Neuronal stem cell (in vitro differentiated cells): Measurements from ENCODE around the gene GTF2H1.
"Not testable (repeated sequence)": the region's sequence is repeated elsewhere in the genome, so short reads cannot be mapped to it uniquely, and the experiment has no call there.

ENCODE experiments used
- DNase-seq: peaks from one replicate; pipeline ENCODE4 v3.0.0-alpha.2; 2013; ENCODE audit warnings: low spot score
- H2AFZ ChIP-seq: one replicate; pipeline ENCODE4 v1.6.1; 2013; ENCODE audit warnings: mild to moderate bottlenecking, low read length, inconsistent platforms
- H2AK5ac ChIP-seq: 2 replicates; pipeline ENCODE4 v1.6.1; 2013; ENCODE audit warnings: low read depth, mild to moderate bottlenecking, inconsistent platforms, low read length, moderate library complexity, mixed read lengths
- H2BK120ac ChIP-seq: 2 replicates; pipeline ENCODE4 v1.6.1; 2013; ENCODE audit warnings: low read depth, mild to moderate bottlenecking, inconsistent platforms, low read length, moderate library complexity, mixed read lengths
- H2BK12ac ChIP-seq: one replicate; pipeline ENCODE4 v1.6.1; 2013; ENCODE audit warnings: low read length, inconsistent platforms
- H2BK15ac ChIP-seq: 2 replicates; pipeline ENCODE4 v1.6.1; 2013; ENCODE audit warnings: mild to moderate bottlenecking, low read length, inconsistent platforms, mixed read lengths
- H2BK5ac ChIP-seq: one replicate; pipeline ENCODE4 v1.6.1; 2013; ENCODE audit warnings: inconsistent platforms, mild to moderate bottlenecking, low read length, moderate library complexity
- H3K14ac ChIP-seq: one replicate; pipeline ENCODE4 v1.6.1; 2013; ENCODE audit warnings: low read length, inconsistent platforms
- H3K18ac ChIP-seq: 2 replicates; pipeline ENCODE4 v1.6.1; 2013; ENCODE audit warnings: low read length, inconsistent platforms
- H3K23ac ChIP-seq: 2 replicates; pipeline ENCODE4 v1.6.1; 2013; ENCODE audit warnings: low read depth, mild to moderate bottlenecking, mixed read lengths, low read length, inconsistent platforms; ENCODE audit not compliant: poor library complexity
- H3K27ac ChIP-seq: replicated peaks from 3 replicates; pipeline ENCODE4 v1.5.1; 2013; ENCODE audit warnings: low read length, inconsistent platforms
- H3K27me3 ChIP-seq, 3 experiments: 2 replicates each; pipeline ENCODE4 v1.6.1; 2013; ENCODE audit warnings: low read length in 3 of 3, mild to moderate bottlenecking in 2 of 3, inconsistent platforms in 1 of 3, low read depth in 1 of 3, mixed read lengths in 1 of 3, moderate library complexity in 1 of 3; ENCODE audit not compliant: control insufficient read depth in 3 of 3, insufficient read depth in 3 of 3
- H3K36me3 ChIP-seq, 2 donors: replicated peaks in 1 of 2; 2 replicates each; pipeline ENCODE4 v1.6.1; 2013; ENCODE audit warnings: low read length in 2 of 2; ENCODE audit not compliant: control insufficient read depth in 2 of 2, insufficient read depth in 2 of 2
- H3K4ac ChIP-seq: 2 replicates; pipeline ENCODE4 v1.6.1; 2013; ENCODE audit warnings: inconsistent platforms, mild to moderate bottlenecking, low read length, moderate library complexity
- H3K4me1 ChIP-seq, 2 donors: 1 replicate in 1 of 2; 2 replicates in 1 of 2; pipeline ENCODE4 v1.6.1; 2013; ENCODE audit warnings: low read length in 2 of 2, low read depth in 1 of 2; ENCODE audit not compliant: control insufficient read depth in 2 of 2, insufficient read depth in 1 of 2
- H3K4me2 ChIP-seq: one replicate; pipeline ENCODE4 v1.6.1; 2013; ENCODE audit warnings: mild to moderate bottlenecking, low read length, inconsistent platforms; ENCODE audit not compliant: insufficient read depth, poor library complexity, severe bottlenecking
- H3K4me3 ChIP-seq, 2 donors: 2 replicates each; pipeline ENCODE4 v1.5.1; 2013; ENCODE audit warnings: low read length in 2 of 2, mild to moderate bottlenecking in 2 of 2, inconsistent platforms in 1 of 2, moderate library complexity in 1 of 2
- H3K79me1 ChIP-seq: one replicate; pipeline ENCODE4 v1.6.1; 2013; ENCODE audit warnings: low read depth, mild to moderate bottlenecking, inconsistent platforms, low read length, moderate library complexity
- H3K9ac ChIP-seq: one replicate; pipeline ENCODE4 v1.6.1; 2013; ENCODE audit warnings: mild to moderate bottlenecking, low read depth, low read length, inconsistent platforms; ENCODE audit not compliant: poor library complexity
- H3K9me3 ChIP-seq, 2 donors: replicated peaks in 1 of 2; 2 replicates each; pipeline versions ENCODE3 to v1.6.1; 2013; ENCODE audit warnings: low read length in 2 of 2, mild to moderate bottlenecking in 2 of 2, inconsistent platforms in 1 of 2, low read depth in 1 of 2, mixed read lengths in 1 of 2, moderate library complexity in 1 of 2; ENCODE audit not compliant: control insufficient read depth in 2 of 2, insufficient read depth in 1 of 2
- H4K8ac ChIP-seq: one replicate; pipeline ENCODE4 v1.6.1; 2013; ENCODE audit warnings: low read depth, mild to moderate bottlenecking, inconsistent platforms, low read length, moderate library complexity
- H4K91ac ChIP-seq: one replicate; pipeline ENCODE4 v1.6.1; 2013; ENCODE audit warnings: low read length, low read depth, mild to moderate bottlenecking, inconsistent platforms; ENCODE audit not compliant: poor library complexity
- WGBS, 2 donors: extraction: QIAGEN DNeasy Blood & Tissue Kit; methylation state at CpG; one replicate each; pipeline ENCODE4 v1.1.7; 2013; ENCODE audit warnings: missing lambda C conversion rate in 2 of 2, mixed read lengths in 1 of 2; ENCODE audit not compliant: insufficient read length in 2 of 2, insufficient replicate concordance in 1 of 2; ENCODE audit errors: extremely low coverage in 2 of 2; 5-methylcytosine and 5-hydroxymethylcytosine counted together

Gene GTF2H1

DNA sequence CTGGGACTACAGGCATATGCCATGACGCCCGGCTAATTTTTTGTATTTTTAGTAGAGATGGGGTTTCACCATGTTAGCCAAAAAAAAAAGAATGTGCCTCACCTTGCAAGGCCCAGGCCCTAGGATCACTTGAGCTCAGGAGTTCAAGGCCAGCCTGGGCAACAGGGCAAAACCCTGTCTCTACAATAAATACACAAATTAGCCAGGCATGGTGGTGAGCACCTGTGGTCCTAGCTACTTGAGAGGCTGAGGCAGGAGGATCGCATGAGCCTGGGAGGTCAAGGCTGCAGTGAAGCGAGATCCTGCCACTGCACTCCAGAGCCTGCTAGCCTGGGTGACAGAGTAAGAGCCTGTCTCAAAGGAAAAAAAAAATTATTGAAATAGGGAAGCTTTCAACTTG lies 81.7 kb downstream of the GTF2H1 start:
- Histone ChIP-seq H2BK15ac (no peak overlapping the region), H4K8ac (no peak overlapping the region), H3K4me2 (no peak overlapping the region), H3K18ac (no peak overlapping the region), H3K36me3 (peaks cover 9 to 96% of the 10 kb centered on the region in 2 donors), H3K9ac (no peak overlapping the region), H3K27me3 (no peaks in the 10 kb centered on the region), H3K79me1 (no peaks in the 10 kb centered on the region), H2BK5ac (no peak overlapping the region), H3K23ac (no peak overlapping the region), H2AFZ (no peak overlapping the region), H2AK5ac (no peak overlapping the region), H4K91ac (no peak overlapping the region), H3K4ac (no peak overlapping the region), H3K9me3 (no peaks in the 10 kb centered on the region), H3K14ac (no peak overlapping the region), H2BK120ac (no peak overlapping the region), H3K4me3 (no peak overlapping the region), H2BK12ac (no peak overlapping the region), H3K27ac (no peak overlapping the region), H3K4me1 (no peaks in the 10 kb centered on the region)
- no CpG with 5 or more reads among the region's 4 CpGs for WGBS, 2 donors
- DNase-seq = no peak

DNA sequence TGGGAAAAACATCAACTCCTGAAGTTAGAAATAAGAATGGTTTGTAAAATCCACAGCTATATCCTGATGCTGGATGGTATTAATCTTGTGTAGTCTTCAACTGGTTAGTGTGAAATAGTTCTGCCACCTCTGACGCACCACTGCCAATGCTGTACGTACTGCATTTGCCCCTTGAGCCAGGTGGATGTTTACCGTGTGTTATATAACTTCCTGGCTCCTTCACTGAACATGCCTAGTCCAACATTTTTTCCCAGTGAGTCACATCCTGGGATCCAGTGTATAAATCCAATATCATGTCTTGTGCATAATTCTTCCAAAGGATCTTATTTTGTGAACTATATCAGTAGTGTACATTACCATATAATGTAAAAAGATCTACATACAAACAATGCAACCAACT lies 85.0 kb downstream of the GTF2H1 start:
- not testable (repeated sequence) for H3K27me3 ChIP-seq, DNase-seq
- WGBS, 2 donors = no CpG with 5 or more reads among the region's 3 CpGs

GRCh38 chr11:18408558-18409291 lies 86.4 kb downstream of the GTF2H1 start:
- H3K27me3 ChIP-seq = no peaks in the 10 kb centered on the region
- no peak overlapping the region for H3K4ac ChIP-seq
- no peak overlapping the region for H3K27ac ChIP-seq
- no peak overlapping the region for H3K14ac ChIP-seq
- no peak overlapping the region for H2BK15ac ChIP-seq
- no peak overlapping the region for H2BK5ac ChIP-seq
- no peaks in the 10 kb centered on the region for H3K79me1 ChIP-seq
- no peak overlapping the region for H3K18ac ChIP-seq
- peaks cover 3 to 50% of the 10 kb centered on the region in 2 donors for H3K36me3 ChIP-seq
- no CpG with 5 or more reads among the region's 9 CpGs for WGBS, 2 donors
- no peak overlapping the region for H2BK12ac ChIP-seq
- no peaks in the 10 kb centered on the region for H3K9me3 ChIP-seq
- H2AFZ ChIP-seq = no peak overlapping the region
- H3K4me3 ChIP-seq = no peak overlapping the region
- H2BK120ac ChIP-seq = no peak overlapping the region
- peak overlapping the region; percentile 89 for H3K23ac ChIP-seq
- no peaks in the 10 kb centered on the region for H3K4me1 ChIP-seq
- H4K91ac ChIP-seq = no peak overlapping the region
- no peak overlapping the region for H4K8ac ChIP-seq
- no peak overlapping the region for H3K4me2 ChIP-seq
- no peak for DNase-seq
- H2AK5ac ChIP-seq = no peak overlapping the region
- H3K9ac ChIP-seq = no peak overlapping the region

More for the DNA sequence above, 85.0 kb downstream of the GTF2H1 start:
- not testable (repeated sequence) for H3K9ac ChIP-seq, H2AFZ ChIP-seq, H2BK12ac ChIP-seq, H4K91ac ChIP-seq, H3K14ac ChIP-seq, H3K27ac ChIP-seq, H4K8ac ChIP-seq, H3K4ac ChIP-seq, H2BK15ac ChIP-seq, H2AK5ac ChIP-seq, H3K23ac ChIP-seq, H2BK5ac ChIP-seq, H2BK120ac ChIP-seq, H3K4me1 ChIP-seq, H3K4me3 ChIP-seq, H3K9me3 ChIP-seq, H3K4me2 ChIP-seq, H3K79me1 ChIP-seq, H3K18ac ChIP-seq
- H3K36me3 ChIP-seq = peaks cover 3 to 63% of the 10 kb centered on the region in 2 donors

DNA sequence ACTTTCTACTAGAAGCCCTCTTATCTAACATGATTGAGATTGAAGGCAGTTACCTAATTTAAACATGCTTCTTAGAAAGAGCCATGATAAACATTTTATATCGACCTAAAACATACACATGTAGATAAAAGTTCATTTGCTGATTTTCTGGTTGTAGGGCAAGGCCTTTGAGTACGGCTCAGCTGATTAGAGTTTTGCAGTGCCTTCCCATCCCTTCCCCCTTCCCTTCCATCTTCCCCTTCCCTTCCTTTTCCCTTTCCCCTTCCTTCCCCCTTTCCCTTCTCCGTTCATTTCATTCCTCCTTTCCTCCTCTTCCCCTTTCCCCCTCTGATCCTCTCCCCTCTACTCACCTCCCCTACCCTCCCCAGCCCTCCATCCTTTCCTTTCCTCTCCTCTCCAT lies 94.1 kb downstream of the GTF2H1 start:
- Histone ChIP-seq H2BK15ac (no peak overlapping the region), H4K91ac (no peak overlapping the region), H3K9me3 (no peaks in the 10 kb centered on the region), H3K4me2 (no peak overlapping the region), H3K36me3 (no peaks in the 10 kb centered on the region), H3K27me3 (no peaks in the 10 kb centered on the region), H3K4me1 (no peaks in the 10 kb centered on the region), H2BK12ac (no peak overlapping the region), H3K79me1 (no peaks in the 10 kb centered on the region), H3K4ac (no peak overlapping the region), H3K27ac (no peak overlapping the region), H3K4me3 (no peak overlapping the region), H3K9ac (no peak overlapping the region), H2AK5ac (no peak overlapping the region), H3K18ac (no peak overlapping the region), H2BK120ac (no peak overlapping the region), H2BK5ac (no peak overlapping the region), H4K8ac (no peak overlapping the region), H3K14ac (no peak overlapping the region), H2AFZ (no peak overlapping the region), H3K23ac (no peak overlapping the region)
- WGBS, 2 donors = 89% methylated on average over 1 of the region's 3 CpGs; no CpG with 5 or more reads in 1 of the 2 donors
- no peak for DNase-seq
